Measurements from ENCODE around the gene THAP6.
"Not testable (repeated sequence)": the region's sequence is repeated elsewhere in the genome, so short reads cannot be mapped to it uniquely, and the experiment has no call there.

THAP6 gene, protein sequence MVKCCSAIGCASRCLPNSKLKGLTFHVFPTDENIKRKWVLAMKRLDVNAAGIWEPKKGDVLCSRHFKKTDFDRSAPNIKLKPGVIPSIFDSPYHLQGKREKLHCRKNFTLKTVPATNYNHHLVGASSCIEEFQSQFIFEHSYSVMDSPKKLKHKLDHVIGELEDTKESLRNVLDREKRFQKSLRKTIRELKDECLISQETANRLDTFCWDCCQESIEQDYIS

DNA sequence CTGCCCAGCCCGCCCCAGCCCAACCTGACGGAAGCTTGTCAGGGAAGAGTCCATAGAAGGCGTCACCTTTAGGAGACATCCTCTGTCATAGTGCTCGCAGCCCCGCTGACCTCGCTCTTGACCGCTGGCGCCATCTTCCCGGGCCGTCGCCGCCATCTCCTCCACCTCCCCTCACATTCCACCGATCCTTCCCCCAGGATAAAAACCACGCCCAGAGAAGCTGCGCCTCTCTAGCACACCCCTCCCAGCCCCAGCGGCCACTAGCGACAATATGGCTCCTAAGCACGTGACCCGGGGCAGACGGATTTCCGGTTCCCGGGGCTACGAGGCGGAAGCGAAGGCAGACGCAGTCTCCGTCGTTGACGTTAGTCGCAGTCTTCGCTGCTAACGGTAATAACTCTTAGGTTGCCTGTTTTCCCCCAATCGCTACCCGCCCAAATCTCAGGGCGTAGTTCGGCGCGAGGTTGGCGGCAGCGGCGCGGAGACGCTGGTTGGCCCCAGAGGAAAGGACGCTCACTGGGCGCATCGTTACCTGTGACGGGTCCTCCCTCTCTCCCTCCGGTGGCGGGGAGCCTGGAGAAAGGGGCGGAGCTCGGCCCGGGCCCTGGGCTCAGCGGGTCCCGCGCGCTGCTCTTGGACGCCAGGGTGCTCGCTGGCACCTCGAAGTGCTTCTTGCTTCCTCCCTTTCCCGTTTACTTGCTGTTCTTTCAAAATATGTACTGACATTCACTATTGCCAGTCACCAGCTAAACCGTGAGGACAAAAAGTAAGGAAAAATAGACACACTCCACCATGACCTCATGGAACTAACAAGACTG is at the start of gene THAP6, which contains the start of gene RCHY1:
Gene THAP6, plus strand, starts transcription at position 343 of the 818 bp plus-strand sequence. CDS start 980 bp downstream, outside the sequence.
Gene RCHY1, minus strand, starts transcription at position 273 of the 818 bp plus-strand sequence. Its CDS starts 117 bp downstream, at position 156.
- DNase-seq, result peak; percentile 97

DNA sequence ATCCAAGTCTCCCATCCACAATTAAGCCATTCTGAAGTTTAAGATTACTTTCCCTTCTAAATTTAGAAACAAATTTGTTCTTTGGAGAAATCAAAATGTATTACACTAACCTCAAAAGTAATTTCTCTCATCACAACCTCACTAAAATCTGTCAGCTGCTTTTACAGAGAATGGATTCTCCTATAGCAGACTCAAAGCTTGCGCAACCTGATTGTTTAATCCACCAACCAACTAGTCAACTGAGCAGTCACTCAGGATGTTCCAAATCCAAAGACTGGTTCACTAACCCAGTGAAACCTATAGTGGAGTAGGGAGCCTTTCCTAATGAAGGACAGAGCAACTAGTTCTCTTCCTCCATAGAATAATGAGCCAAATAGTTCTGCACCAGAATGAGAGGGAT is 44.4 kb upstream of the THAP6 start:
- DNase-seq, result no peak

DNA sequence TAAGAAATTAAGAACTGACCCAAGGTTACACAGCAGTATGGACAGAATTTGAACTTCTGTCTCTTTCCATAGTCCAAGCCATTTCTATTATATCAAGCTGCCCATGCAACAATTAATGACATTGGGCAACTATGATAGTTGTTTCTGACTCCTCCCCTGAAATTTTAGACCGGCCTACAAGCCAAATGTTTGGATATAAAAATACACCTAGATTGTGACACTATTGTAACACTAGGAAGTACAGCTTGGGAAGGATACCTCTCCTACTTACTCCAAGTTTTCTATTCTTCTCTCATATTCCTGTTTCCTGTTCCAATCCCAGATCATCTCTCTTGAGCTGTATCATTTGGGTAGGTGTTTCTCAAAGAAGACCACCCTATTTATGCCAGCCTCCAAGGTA is 43.5 kb upstream of the THAP6 start:
- no peak for DNase-seq

DNA sequence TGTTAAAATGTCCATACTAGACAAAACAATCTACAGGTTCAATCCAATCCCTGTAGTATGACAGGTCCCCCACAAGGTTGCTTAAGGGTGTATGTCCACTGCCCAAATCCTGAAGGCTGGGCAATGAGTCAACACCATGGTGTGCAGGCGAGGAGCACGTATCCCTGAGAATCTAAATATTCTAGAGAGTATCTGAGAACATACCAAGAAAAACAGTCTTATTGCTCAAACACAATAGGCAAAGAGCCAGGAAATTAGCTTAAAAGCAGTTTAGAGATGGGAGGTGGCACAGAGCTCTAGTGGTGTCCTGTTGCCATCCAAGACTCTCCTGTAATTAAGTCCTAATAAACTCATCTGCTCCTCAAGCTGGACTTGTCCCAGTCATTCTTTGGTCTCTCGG is 37.1 kb upstream of the THAP6 start:
- no peak for DNase-seq

DNA sequence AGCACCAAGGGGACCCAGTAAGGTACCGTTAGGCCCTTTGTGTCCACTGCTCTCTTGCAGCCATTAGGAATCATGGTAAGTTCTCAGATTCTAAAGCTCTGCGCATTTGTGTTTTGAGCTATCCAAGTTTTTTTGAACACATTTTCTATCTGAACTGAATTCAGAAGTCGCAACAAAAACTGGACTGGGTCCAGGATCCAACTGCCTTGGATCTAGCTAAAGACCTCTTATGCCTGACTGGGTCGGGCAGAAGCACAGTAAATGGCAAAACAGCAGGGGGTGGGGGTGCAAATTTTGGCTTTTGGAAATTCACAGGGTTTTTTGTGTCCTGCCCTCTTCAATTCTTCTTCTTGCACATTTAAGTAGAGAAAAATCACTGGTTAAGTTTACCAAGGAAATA is 30.1 kb upstream of the THAP6 start:
- no peak for DNase-seq

DNA sequence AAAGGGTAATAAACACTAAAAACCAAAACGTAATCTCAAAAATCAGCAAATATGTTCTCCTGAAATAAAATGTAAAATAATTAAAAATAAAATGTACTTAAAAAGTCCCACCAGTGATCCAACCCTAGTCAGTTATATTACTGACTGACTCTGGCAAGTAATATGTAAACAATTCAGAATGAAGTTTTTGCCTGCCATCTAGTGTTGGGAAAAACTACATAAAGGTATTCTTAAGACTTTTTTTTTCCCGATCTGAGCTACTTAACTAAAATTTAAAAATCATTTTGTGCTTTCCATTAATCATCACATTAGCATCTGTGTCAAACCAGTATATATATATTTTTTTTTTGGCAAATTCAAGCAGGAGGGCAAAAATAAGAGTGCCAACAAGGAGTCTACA is 24.1 kb upstream of the THAP6 start:
- DNase-seq, result no peak

DNA sequence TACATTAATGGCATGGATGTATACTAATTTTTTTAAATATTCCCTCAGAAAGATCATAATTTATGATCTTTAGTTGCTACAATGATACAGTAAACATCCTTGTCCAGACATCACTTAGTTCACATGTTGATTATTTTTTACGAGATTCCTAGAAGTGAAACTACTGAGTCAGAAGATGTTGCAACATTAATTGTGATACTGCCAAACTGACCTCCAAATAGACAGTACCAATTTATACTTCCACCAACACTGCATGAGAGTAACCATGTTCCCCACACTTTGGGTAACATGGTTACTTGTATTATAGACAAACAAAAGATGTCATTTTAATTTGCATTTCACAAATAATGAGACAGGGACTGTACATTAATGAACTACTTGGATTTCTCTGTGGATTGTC is 19.7 kb upstream of the THAP6 start:
- DNase-seq, result no peak

DNA sequence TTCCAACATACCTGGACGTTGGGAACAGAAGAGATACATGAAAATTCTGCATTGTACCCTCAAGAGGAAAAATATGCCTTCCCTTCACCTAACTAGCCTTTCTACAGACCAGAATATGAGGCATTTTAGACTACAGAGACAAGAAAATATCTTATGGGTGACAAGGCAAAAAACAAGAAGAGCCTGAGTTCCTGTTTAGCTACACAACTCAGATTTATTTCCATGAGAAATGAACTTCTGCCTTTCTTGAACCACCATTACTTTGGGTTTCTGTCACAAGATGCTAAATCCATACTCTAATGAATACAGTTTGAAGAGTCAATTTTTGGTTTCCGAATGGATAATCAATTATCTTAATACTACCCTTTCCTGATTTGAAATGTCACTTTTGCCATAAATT is 18.8 kb upstream of the THAP6 start:
- DNase-seq, result no peak

DNA sequence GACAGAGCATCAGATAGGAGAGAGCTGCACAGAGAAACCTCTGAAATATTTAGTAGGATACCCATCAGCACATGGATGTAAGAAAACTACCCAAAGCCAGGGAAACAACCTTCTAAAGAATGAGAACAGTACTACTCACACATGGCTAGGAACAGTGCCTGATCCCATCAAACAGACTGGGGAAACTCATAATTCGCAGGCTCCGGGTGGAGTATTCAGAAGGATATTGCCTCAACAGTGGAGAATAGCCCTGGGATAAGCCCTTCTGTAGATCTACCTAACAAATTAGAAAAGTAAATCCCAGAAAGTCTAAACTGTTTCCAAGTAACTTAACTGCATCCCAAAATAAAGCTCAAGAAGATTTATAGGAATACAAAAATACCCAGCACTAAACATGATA is 17.9 kb upstream of the THAP6 start:
- DNase-seq, result no peak

DNA sequence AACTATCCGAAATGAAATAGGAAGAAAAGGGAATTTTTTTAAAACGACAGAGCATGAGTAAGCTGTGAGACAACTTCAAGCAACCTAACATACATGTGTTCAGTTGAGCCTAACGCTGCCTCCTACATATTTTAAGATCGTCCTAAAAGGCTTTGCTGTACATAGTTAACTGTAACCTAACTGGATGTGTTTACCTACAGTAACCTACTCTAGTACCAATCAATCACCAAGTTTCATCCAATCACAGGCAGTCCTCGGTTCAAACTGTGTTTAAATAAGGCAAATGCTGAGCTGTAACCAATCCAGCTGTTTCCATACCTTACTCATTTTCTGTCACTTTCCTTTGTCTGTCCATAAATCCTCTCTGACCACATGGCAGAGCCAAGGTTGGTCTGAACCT is 17.1 kb upstream of the THAP6 start:
- DNase-seq, result no peak

DNA sequence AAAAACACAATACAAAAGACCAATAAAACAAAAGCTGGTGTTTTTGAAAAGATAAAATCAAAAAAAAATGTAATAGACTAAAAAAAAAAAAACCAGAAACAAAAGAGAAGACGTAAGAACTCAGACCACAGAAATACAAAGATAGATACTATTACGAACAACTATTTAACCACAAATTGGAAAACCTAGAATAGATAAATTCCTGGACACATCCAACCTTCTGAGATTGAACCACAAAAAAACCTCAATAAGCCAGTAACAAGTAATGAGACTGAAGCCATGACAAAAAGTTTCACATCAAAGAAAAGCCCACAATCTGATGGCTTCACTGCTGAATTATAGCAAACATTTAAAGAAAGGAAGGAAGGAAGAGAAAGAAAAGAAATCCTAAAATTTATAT is 16.2 kb upstream of the THAP6 start:
- DNase-seq, result no peak

DNA sequence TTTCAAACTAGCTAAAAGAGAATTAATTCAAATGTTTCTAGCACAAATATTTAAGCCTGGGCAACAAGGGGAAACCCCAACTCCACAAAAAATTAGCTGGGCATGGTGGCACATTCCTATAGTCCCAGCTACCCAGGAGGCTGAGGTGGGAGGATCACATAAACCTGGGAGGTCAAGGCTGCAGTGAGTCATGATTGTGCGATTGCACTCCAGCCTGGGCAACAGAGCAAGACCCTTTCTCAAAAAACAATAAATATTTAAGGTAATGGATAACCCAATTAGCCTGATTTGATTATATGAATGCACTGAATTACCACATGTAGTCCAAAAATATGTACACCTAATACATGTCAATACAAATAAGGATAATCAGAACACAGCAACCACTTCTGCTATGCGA is 14.4 kb upstream of the THAP6 start:
- no peak for DNase-seq

DNA sequence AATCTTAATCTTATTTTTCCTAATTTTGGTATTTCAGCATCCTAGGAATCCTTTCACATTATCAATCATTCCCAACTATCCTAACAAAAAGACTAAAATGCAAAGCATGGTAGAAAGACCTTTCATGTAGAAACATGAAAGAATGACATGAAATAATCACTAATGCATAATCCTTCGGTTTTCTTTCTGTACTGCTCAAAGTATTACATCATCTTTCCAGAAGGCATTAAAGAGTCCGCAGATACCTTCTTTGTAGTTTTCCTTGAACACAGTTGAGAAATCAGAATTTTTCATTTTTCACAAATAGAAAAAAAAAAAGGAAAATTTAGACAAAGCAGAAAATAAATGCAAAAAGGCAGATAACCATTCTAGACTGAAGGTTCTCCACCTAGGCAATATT is 11.6 kb upstream of the THAP6 start:
- DNase-seq, result no peak

DNA sequence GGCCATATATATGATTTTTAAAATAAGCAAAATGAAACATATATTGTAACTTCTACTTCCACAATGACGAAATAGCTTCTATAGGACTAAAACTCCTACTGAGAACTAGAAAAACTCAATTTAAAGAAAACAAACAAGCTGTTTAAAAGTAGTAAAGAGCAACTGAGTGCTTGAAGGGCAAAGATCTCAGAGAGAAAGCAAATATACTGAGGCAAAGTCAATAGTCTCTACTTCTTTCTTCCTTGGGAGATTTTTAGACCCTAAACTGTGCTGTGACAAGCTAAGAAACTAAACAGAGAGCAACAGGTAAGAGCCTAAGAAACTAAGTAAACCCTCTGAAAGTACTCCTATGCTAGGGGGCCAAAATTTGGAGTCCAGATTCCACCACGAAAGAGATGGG is 8.6 kb upstream of the THAP6 start:
- DNase-seq, result no peak

DNA sequence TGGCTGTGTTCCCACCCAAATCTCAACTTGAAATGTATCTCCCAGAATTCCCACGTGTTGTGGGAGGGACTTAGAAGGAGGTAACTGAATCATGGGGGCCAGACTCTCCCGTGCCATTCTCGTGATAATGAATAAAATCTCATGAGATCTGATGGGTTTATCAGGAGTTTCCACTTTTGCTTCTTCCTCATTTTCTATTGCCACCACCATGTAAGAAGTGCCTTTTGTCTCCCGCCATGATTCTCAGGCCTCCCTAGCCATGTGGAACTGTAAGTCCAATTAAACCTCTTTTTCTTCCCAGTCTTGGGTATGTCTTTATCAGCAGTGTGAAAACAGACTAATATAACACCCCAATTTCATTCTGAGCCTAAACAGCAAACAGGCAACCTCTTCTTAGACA is 4.7 kb upstream of the THAP6 start:
- DNase-seq, result not testable (repeated sequence)

DNA sequence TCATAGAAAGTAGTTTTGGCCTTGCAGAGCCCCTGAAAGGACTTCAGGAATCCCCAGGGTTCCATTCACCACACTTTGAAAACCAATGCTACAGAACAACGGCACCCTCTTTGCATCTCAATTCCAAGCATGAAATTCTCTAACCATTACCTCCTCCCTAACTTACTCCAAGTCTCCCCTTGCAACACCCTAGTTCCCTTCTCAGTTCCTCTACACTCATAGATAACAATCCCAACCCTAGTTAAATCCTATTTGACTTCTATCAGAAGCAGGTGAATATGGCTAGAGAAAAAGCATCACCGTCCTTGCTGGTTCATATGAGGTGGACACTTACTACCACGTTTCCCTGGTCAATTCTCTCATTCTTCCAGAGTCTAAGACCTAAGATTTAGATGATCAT is 2.4 kb upstream of the THAP6 start:
- DNase-seq, result no peak

DNA sequence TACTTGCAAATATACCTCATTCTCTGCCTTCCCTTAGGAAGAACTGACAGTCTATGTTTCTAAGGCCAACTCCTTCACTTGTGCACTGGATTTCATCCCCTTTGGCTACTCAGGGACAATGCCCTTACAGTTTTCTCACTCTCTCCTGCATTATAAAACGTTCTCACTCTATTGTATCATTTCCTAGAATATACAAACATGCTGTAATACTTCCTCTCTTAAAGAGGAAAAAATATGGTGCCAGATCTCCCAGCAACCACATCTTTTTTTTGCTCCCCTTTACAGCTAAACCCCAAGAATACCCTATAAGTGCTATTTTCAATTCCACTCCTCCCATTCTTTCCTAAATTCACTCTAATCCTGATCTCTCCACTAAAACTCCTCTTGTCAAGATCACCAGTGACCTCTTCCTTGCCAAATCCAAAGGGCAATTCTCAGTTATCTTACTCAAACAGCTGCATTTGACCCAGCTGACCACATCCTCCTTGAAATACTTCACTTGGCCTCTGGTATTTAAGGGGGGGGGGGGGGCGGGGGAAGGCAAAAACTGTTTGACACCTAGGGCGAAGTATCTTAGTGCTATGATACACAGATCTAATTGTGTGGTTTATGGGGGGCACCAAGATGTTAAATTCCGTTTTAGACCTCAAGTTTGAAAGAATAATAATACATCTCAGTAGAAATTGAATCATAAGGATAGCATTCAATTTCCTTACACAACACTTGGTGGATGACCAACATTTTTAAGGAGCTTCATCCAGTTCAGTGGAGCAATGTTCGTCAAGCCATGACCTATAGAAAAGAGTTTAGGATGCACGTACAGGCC is 1.7 kb upstream of the THAP6 start:
- no peak for DNase-seq

DNA sequence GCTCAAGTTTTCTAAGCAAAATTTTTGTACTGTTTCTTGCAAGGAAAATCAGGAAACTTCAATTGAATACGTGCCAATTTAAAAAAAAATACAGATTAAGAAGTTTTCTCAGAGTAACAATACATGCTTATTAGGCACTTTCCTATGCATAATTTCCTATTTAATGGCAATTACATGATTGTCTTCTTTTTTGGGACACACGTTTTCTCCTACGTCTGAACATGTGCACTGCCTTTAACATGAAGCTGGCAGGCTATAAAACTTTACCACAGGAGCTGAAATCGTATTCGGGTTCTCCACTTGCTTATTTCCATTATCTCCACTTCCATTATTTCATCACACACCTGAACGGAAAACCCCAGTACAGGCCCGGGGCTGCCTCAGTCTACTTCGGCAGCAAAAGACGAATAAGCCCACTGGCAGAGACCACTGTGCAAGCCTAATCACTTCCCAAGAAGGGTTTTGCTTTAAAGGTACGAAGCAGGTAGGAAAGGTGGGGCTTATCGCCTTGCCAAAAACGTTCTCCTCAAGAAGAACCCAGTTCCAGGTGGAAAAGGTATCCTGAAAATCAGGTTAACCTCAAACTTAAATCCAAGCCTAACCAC is 645 bp upstream of the THAP6 start:
- DNase-seq, result no peak

DNA sequence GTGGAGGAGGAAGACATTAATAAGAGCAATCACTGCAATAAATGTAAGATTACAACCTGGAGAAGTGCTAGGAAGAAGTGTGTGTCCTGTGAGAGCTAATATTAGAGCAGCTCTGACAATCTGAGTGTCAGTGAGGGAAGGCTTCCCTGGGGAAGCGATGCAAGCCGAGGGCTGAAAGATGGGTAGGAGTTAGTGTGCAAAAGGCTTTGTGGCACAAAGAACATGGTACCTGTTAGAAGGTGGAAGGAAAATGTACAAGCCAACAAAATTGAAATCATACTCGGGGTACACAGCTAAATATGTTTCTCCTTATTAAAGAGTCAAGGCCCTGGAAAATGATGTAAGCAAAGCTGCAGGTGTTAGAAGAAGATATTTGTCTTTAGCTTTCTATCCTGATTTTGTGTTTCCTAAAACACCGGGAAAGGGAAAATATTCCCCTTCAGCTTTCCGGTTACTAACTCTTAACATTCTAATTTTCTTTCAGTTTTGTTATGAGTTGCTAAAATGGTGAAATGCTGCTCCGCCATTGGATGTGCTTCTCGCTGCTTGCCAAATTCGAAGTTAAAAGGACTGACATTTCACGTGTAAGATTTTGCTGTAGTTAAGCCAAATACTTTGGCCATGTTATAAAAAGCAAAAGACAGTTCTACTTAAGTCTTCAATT is 808 bp downstream of the THAP6 start:
- no peak for DNase-seq

DNA sequence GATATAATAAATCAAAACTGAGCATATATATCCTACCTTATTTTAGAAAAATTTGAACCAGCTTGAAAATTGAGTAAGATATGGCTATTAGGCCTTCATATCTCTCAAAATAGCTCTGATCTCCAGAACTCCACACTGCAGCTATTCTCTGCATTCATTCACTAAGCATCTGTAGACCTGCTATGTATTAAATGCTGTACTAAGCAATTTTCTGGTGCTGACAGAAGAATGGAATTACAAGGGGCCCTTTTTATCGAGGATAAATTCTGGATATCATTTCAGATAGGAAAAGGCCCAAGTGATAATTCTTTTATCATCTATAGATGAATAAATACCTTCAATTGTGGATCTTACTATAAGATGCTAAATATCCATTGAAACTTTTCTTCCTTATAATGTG is 1.9 kb downstream of the THAP6 start:
- no peak for DNase-seq

DNA sequence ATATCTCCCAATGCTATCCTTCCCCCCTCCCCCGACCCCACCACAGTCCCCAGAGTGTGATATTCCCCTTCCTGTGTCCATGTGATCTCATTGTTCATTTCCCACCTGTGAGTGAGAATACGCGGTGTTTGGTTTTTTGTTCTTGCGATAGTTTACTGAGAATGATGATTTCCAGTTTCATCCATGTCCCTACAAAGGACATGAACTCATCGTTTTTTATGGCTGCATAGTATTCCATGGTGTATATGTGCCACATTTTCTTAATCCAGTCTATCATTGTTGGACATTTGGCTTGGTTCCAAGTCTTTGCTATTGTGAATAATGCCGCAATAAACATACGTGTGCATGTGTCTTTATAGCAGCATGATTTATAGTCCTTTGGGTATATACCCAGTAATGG is 5.2 kb downstream of the THAP6 start:
- not testable (repeated sequence) for DNase-seq

DNA sequence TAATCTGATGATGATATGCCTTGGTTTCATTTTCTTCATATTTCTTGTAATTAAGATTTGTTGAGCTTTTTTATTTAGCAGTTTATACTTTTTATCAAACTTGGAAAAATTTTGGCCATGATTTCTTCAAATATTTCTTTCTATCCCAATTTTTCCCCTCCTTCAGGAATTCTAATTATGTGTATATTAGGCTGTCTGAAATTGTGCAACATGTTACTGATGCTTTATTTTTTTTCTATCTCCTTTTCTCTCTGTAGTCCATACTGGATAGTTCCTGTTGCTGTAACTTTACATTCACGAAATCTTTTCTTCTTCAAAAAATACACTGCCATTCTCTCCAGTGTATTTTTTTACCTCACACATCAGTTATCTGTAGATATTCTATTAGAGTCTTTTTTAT is 10.8 kb downstream of the THAP6 start:
- DNase-seq, result no peak

DNA sequence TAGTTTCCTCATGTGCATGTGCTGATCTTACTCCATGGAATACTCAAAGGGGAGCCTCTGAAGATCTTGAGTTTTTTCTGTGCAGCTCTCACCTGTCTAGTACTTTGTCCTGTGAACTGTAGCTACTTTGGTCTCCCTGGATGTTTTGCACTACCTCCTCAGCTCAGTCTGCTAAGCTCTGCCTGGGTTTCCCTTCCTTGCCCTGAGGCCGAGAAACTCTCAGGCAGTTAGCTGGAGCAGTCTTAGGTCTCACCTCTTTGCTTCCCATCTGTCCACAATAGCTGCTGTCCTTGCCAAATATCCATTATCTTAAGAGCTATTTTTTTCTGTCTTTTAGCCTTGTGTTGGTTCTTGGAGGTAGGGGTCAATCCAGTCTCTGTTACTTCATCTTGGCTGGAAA is 11.6 kb downstream of the THAP6 start:
- DNase-seq, result no peak
